Osteocyte (in vitro differentiated cells): ENCODE results near the gene IL31RA. TPM values are rescaled to one million over a fixed set of nuclear protein-coding genes. Genes with fewer than 3 reads are reported as not detected.

Experiments used
- DNase-seq: peaks from one replicate; pipeline ENCODE4 v3.0.0; 2021; ENCODE audit warnings: mixed read lengths; ENCODE audit not compliant: unreplicated experiment; ENCODE audit errors: extremely low spot score
- H3K27ac Mint-ChIP-seq: one replicate; pipeline ENCODE4 v1.8.0; 2021; ENCODE audit warnings: mild to moderate bottlenecking, mixed read lengths; ENCODE audit not compliant: unreplicated experiment
- H3K27me3 Mint-ChIP-seq: one replicate; pipeline ENCODE4 v1.8.0; 2021; ENCODE audit warnings: mixed read lengths; ENCODE audit not compliant: unreplicated experiment
- H3K36me3 Mint-ChIP-seq: one replicate; pipeline ENCODE4 v1.8.0; 2021; ENCODE audit warnings: mixed read lengths; ENCODE audit not compliant: unreplicated experiment
- H3K4me1 Mint-ChIP-seq: one replicate; pipeline ENCODE4 v1.8.0; 2021; ENCODE audit warnings: mixed read lengths; ENCODE audit not compliant: unreplicated experiment
- H3K4me3 Mint-ChIP-seq: one replicate; pipeline ENCODE4 v1.8.0; 2021; ENCODE audit warnings: mild to moderate bottlenecking, moderate library complexity, mixed read lengths; ENCODE audit not compliant: unreplicated experiment
- H3K9me3 Mint-ChIP-seq: one replicate; pipeline ENCODE4 v1.8.0; 2021; ENCODE audit warnings: mixed read lengths; ENCODE audit not compliant: unreplicated experiment
- total RNA-seq: library from RNA; stranded (reverse); gene quantifications from 2 replicates; pipeline ENCODE4 v1.2.1, GENCODE V29; 2021
- TF ChIP-seq, protein P1 (sequence below): fragments of 200-600 bp; sonication (generic); IDR thresholded peaks from 2 replicates; pipeline ENCODE4 v1.5.0; 2021; ENCODE audit warnings: antibody characterized with exemption, mild to moderate bottlenecking, moderate library complexity

IL31RA gene
- total RNA-seq, 1 donor from 2014 or later, result not detected

GRCh38 chr5:55911784-55912653 is 60.9 kb downstream of the IL31RA start:
- no peak for DNase-seq
- H3K4me3 Mint-ChIP-seq, result no peak overlapping the region

GRCh38 chr5:55913466-55914413 is 62.6 kb downstream of the IL31RA start:
- DNase-seq, result no peak
- no peak overlapping the region for H3K27ac Mint-ChIP-seq
- no peaks in the 10 kb centered on the region for H3K9me3 Mint-ChIP-seq
- H3K27me3 Mint-ChIP-seq, result no peaks in the 10 kb centered on the region
- TF ChIP-seq, protein P1, sequence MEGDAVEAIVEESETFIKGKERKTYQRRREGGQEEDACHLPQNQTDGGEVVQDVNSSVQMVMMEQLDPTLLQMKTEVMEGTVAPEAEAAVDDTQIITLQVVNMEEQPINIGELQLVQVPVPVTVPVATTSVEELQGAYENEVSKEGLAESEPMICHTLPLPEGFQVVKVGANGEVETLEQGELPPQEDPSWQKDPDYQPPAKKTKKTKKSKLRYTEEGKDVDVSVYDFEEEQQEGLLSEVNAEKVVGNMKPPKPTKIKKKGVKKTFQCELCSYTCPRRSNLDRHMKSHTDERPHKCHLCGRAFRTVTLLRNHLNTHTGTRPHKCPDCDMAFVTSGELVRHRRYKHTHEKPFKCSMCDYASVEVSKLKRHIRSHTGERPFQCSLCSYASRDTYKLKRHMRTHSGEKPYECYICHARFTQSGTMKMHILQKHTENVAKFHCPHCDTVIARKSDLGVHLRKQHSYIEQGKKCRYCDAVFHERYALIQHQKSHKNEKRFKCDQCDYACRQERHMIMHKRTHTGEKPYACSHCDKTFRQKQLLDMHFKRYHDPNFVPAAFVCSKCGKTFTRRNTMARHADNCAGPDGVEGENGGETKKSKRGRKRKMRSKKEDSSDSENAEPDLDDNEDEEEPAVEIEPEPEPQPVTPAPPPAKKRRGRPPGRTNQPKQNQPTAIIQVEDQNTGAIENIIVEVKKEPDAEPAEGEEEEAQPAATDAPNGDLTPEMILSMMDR, result no peak
- no peaks in the 10 kb centered on the region for H3K36me3 Mint-ChIP-seq
- H3K4me3 Mint-ChIP-seq, result no peak overlapping the region
- H3K4me1 Mint-ChIP-seq, result peaks cover 12% of the 10 kb centered on the region

More at GRCh38 chr5:55911784-55912653, 60.9 kb downstream of the IL31RA start:
- Mint-ChIP-seq H3K27me3 (no peaks in the 10 kb centered on the region), H3K36me3 (no peaks in the 10 kb centered on the region), H3K4me1 (peaks cover 12% of the 10 kb centered on the region), H3K9me3 (no peaks in the 10 kb centered on the region), H3K27ac (peak overlapping the region; percentile 77)
- TF ChIP-seq, protein P1, result peak; percentile 35

- H3K36me3 Mint-ChIP-seq, result no peaks in the 10 kb centered on the region
- TF ChIP-seq, protein P1, result no peak
- no peaks in the 10 kb centered on the region for H3K9me3 Mint-ChIP-seq
- H3K27ac Mint-ChIP-seq, result no peak overlapping the region
- no peaks in the 10 kb centered on the region for H3K27me3 Mint-ChIP-seq
- no peak for DNase-seq
- peaks cover 12% of the 10 kb centered on the region for H3K4me1 Mint-ChIP-seq
- H3K4me3 Mint-ChIP-seq, result no peak overlapping the region
These were observed 63.8 kb downstream of the IL31RA start for GRCh38 chr5:55914971-55915370.

DNA sequence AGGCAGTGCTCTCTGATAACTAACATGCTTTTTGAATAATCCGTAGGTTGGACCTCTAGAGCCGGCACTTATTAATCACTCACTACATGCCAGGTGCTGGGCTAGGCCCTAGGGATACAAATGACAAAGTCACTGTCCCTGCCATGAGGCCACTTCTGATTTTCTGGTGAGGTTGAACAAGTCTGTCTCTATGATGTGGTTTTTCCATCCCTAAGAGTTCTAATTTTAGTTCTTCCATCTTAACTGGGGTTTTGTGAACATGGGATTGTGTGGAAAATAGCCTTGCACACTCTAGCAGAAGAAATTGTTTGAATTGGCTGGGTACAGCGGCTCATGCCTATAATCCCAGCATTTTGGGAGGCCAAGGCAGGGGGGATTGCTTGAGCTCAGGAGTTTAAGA is 64.6 kb downstream of the IL31RA start:
- TF ChIP-seq, protein P1, result no peak
- no peak for DNase-seq
- H3K4me3 Mint-ChIP-seq, result no peak overlapping the region
- no peak overlapping the region for H3K27ac Mint-ChIP-seq
- no peaks in the 10 kb centered on the region for H3K9me3 Mint-ChIP-seq
- H3K27me3 Mint-ChIP-seq, result no peaks in the 10 kb centered on the region
- no peaks in the 10 kb centered on the region for H3K36me3 Mint-ChIP-seq
- peaks cover 12% of the 10 kb centered on the region for H3K4me1 Mint-ChIP-seq
